Smooth muscle cell (in vitro differentiated cells): ENCODE results near the gene KIRREL1. TPM values are rescaled to one million over a fixed set of nuclear protein-coding genes. Genes with fewer than 3 reads are reported as not detected.
A peak's percentile ranks its signal among the peaks of the same experiment; 100 is the strongest.

Source experiments
- DNase-seq: peaks from one replicate; lab custom pipeline; 2025; ENCODE audit not compliant: unreplicated experiment; lab: John Stamatoyannopoulos, UW
- H2AFZ ChIP-seq: fragments of 200-600 bp; sonication (generic); 2 replicates; pipeline ENCODE4 v1.6.0; 2016; ENCODE audit warnings: antibody characterized with exemption, low read depth, mild to moderate bottlenecking
- H3F3A ChIP-seq: fragments of 200-600 bp; sonication (generic); 2 replicates; pipeline ENCODE4 v1.6.0; 2017; ENCODE audit warnings: antibody characterized with exemption, low read depth
- H3K27ac ChIP-seq: fragments of 200-600 bp; sonication (generic); 2 replicates; pipeline ENCODE4 v1.5.1; 2016; ENCODE audit warnings: low read depth, mild to moderate bottlenecking
- H3K27me3 ChIP-seq: fragments of 200-600 bp; sonication (generic); 2 replicates; pipeline ENCODE4 v1.6.1; 2016; ENCODE audit warnings: low read depth, mild to moderate bottlenecking
- H3K36me3 ChIP-seq: fragments of 200-600 bp; sonication (generic); 2 replicates; pipeline ENCODE4 v1.5.1; 2016; ENCODE audit warnings: low read depth
- H3K4me1 ChIP-seq: fragments of 200-600 bp; sonication (generic); 2 replicates; pipeline ENCODE4 v1.5.1; 2016; ENCODE audit warnings: low read depth
- H3K4me2 ChIP-seq: fragments of 200-600 bp; sonication (generic); 2 replicates; pipeline ENCODE4 v1.6.0; 2016; ENCODE audit warnings: mild to moderate bottlenecking
- H3K4me3 ChIP-seq: fragments of 200-600 bp; sonication (generic); 2 replicates; pipeline ENCODE4 v1.5.1; 2016; ENCODE audit warnings: mild to moderate bottlenecking
- H3K79me2 ChIP-seq: fragments of 200-600 bp; sonication (generic); 2 replicates; pipeline ENCODE4 v1.6.0; 2016; ENCODE audit warnings: low read depth, mild to moderate bottlenecking
- H3K9ac ChIP-seq: fragments of 200-600 bp; sonication (generic); 2 replicates; pipeline ENCODE4 v1.6.0; 2016; ENCODE audit warnings: low read depth
- H3K9me3 ChIP-seq: fragments of 200-600 bp; sonication (generic); replicated peaks from 2 replicates; pipeline ENCODE4 v1.5.1; 2016; ENCODE audit warnings: low read depth
- H4K20me1 ChIP-seq: fragments of 200-600 bp; sonication (generic); 2 replicates; pipeline ENCODE4 v1.6.0; 2016; ENCODE audit warnings: low read depth
- WGBS: methylation state at CpG from one replicate; pipeline ENCODE4 v1.1.7; 2016; ENCODE audit warnings: low lambda C conversion rate; 5-methylcytosine and 5-hydroxymethylcytosine counted together
- polyA plus RNA-seq: library from polyadenylated mRNA; unstranded; fragments of >200 nt; fragmentation: Nextera tagmentation; extraction: Ambion mirVana; gene quantifications from 2 replicates; pipeline ENCODE4 v1.2.1, GENCODE V29; 2016
- total RNA-seq: library from RNA; depleted of rRNA; stranded (reverse); fragments of >200 nt; gene quantifications from 2 replicates; pipeline ENCODE4 v1.2.3, GENCODE V29; 2014
- TF ChIP-seq, protein P1 (sequence below): fragments of 200-600 bp; sonication (generic); IDR thresholded peaks from 2 replicates; pipeline ENCODE4 v1.5.1; 2017; ENCODE audit warnings: borderline replicate concordance, mild to moderate bottlenecking, antibody characterized with exemption; ENCODE audit not compliant: insufficient read depth, poor library complexity, severe bottlenecking

The KIRREL1 gene
- total and polyA plus RNA-seq, 2 experiments from 2014 or later: 40.9 to 58.4 TPM

DNA sequence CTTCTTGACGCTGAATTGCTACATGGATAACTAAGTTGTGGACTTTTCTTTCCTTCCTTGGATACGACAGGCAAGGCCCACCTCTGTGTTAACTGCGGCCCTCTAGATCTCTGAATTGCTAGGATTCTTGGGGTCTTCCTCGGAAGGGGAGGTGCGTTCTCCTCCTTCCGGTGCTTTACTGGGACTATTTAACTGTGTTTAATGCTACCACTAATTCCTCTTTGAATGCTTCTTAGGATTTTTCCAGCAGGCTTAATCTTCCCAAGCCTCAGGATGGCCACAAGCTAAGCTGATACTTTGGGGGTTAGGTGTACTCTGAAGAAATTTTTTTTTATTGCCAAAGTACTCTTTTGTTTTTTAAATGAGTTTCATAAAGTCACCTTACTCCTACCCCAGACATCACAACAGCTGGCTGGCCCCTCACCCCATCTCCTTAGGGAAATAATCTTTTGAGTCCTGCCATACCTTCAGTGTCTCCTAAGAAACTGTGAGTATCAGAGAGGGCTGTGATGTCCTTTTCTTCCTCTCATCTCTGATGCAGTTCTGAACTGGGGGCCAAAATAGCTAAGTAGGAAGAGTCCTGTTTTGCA, 21.4 kb downstream of the KIRREL1 start:
- no peak overlapping the region for H3K4me3 ChIP-seq

GRCh38 chr1:158016651-158017335, 23.3 kb downstream of the KIRREL1 start:
- H3K4me2 ChIP-seq: peak overlapping the region; percentile 53
- no peak overlapping the region for H3K9ac ChIP-seq
- H3K9me3 ChIP-seq: no peaks in the 10 kb centered on the region
- H3K27me3 ChIP-seq: no peaks in the 10 kb centered on the region
- H2AFZ ChIP-seq: no peak overlapping the region
- peak overlapping the region; percentile 96 for H3K27ac ChIP-seq
- no peak overlapping the region for H3K4me3 ChIP-seq
- H3K4me1 ChIP-seq: peaks cover 89% of the 10 kb centered on the region
- 46% methylated on average over 10 of the region's 10 CpGs for WGBS
- peaks cover 31% of the 10 kb centered on the region for H3F3A ChIP-seq
- H3K79me2 ChIP-seq: peaks cover 71% of the 10 kb centered on the region
- TF ChIP-seq, protein P1, sequence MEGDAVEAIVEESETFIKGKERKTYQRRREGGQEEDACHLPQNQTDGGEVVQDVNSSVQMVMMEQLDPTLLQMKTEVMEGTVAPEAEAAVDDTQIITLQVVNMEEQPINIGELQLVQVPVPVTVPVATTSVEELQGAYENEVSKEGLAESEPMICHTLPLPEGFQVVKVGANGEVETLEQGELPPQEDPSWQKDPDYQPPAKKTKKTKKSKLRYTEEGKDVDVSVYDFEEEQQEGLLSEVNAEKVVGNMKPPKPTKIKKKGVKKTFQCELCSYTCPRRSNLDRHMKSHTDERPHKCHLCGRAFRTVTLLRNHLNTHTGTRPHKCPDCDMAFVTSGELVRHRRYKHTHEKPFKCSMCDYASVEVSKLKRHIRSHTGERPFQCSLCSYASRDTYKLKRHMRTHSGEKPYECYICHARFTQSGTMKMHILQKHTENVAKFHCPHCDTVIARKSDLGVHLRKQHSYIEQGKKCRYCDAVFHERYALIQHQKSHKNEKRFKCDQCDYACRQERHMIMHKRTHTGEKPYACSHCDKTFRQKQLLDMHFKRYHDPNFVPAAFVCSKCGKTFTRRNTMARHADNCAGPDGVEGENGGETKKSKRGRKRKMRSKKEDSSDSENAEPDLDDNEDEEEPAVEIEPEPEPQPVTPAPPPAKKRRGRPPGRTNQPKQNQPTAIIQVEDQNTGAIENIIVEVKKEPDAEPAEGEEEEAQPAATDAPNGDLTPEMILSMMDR: no peak
- no peaks in the 10 kb centered on the region for H3K36me3 ChIP-seq
- DNase-seq: no peak
- H4K20me1 ChIP-seq: peaks cover 6% of the 10 kb centered on the region

More for the DNA sequence above, 21.4 kb downstream of the KIRREL1 start:
- Histone ChIP-seq H4K20me1 (no peaks in the 10 kb centered on the region), H3K27ac (peak overlapping the region; percentile 71), H3K27me3 (no peaks in the 10 kb centered on the region), H3K4me2 (peak overlapping the region; percentile 66), H3K36me3 (no peaks in the 10 kb centered on the region), H2AFZ (no peak overlapping the region), H3K9ac (no peak overlapping the region), H3K9me3 (no peaks in the 10 kb centered on the region), H3K79me2 (peaks cover 64% of the 10 kb centered on the region), H3F3A (peaks cover 30% of the 10 kb centered on the region), H3K4me1 (peaks cover 86% of the 10 kb centered on the region)
- TF ChIP-seq, protein P1: no peak
- DNase-seq: no peak
- 37% methylated on average over 6 of the region's 6 CpGs for WGBS

- TF ChIP-seq, protein P1: no peak
- H3K4me1 ChIP-seq: peaks cover 91% of the 10 kb centered on the region
- H4K20me1 ChIP-seq: peaks cover 18% of the 10 kb centered on the region
- no peak overlapping the region for H2AFZ ChIP-seq
- H3F3A ChIP-seq: peaks cover 27% of the 10 kb centered on the region
- DNase-seq: no peak
- 60% methylated on average over 4 of the region's 4 CpGs for WGBS
- H3K36me3 ChIP-seq: no peaks in the 10 kb centered on the region
- H3K79me2 ChIP-seq: peaks cover 71% of the 10 kb centered on the region
- peak overlapping the region; percentile 53 for H3K4me2 ChIP-seq
- no peaks in the 10 kb centered on the region for H3K9me3 ChIP-seq
- peak overlapping the region; percentile 96 for H3K27ac ChIP-seq
- H3K27me3 ChIP-seq: no peaks in the 10 kb centered on the region
- H3K9ac ChIP-seq: peak overlapping the region; percentile 17
- no peak overlapping the region for H3K4me3 ChIP-seq
Observed at GRCh38 chr1:158017800-158018595, 24.6 kb downstream of the KIRREL1 start.
